ENCODE results near the gene DUS4L.

DUS4L gene

GRCh38 chr7:107622894-107623293 is 59.1 kb downstream of the DUS4L start:
- TF ChIP-seq, protein P1, sequence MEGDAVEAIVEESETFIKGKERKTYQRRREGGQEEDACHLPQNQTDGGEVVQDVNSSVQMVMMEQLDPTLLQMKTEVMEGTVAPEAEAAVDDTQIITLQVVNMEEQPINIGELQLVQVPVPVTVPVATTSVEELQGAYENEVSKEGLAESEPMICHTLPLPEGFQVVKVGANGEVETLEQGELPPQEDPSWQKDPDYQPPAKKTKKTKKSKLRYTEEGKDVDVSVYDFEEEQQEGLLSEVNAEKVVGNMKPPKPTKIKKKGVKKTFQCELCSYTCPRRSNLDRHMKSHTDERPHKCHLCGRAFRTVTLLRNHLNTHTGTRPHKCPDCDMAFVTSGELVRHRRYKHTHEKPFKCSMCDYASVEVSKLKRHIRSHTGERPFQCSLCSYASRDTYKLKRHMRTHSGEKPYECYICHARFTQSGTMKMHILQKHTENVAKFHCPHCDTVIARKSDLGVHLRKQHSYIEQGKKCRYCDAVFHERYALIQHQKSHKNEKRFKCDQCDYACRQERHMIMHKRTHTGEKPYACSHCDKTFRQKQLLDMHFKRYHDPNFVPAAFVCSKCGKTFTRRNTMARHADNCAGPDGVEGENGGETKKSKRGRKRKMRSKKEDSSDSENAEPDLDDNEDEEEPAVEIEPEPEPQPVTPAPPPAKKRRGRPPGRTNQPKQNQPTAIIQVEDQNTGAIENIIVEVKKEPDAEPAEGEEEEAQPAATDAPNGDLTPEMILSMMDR (IDR thresholded peaks at IDR 0.05) = no peak

GRCh38 chr7:107627002-107627401 is 63.2 kb downstream of the DUS4L start:
- TF ChIP-seq, protein P1 (IDR thresholded peaks at IDR 0.05) = no peak
